ENCODE measurements around the gene PIP5KL1. TPM values are rescaled to one million over a fixed set of nuclear protein-coding genes. Genes with fewer than 3 reads are reported as not detected.
A peak's percentile ranks its signal among the peaks of the same experiment; 100 is the strongest.

PIP5KL1 gene
- total RNA-seq, 6 experiments from 2014 or later: 0.58 to 0.81 (median 0.70) TPM; not detected in 3

- no peak for ATAC-seq
- Histone ChIP-seq H3K27me3 (no peaks in the 10 kb centered on the region), H3K36me3 (peaks cover 6 to 47% (median 25%) of the 10 kb centered on the region in 4 donors), H3K4me3 (no peak overlapping the region), H3K9me3 (no peaks in the 10 kb centered on the region), H3K4me1 (no peaks in the 10 kb centered on the region), H3K27ac (no peak overlapping the region)
- intact Hi-C loops (cut with DNase I): no loop called here
- WGBS (ENCODE audit: insufficient coverage, low coverage, low lambda C conversion rate, missing lambda C conversion rate): no CpG with 5 or more reads among the region's 18 CpGs
- peak in 1 of 3 donors; percentile 53 for DNase-seq
- TF ChIP-seq, protein P1, sequence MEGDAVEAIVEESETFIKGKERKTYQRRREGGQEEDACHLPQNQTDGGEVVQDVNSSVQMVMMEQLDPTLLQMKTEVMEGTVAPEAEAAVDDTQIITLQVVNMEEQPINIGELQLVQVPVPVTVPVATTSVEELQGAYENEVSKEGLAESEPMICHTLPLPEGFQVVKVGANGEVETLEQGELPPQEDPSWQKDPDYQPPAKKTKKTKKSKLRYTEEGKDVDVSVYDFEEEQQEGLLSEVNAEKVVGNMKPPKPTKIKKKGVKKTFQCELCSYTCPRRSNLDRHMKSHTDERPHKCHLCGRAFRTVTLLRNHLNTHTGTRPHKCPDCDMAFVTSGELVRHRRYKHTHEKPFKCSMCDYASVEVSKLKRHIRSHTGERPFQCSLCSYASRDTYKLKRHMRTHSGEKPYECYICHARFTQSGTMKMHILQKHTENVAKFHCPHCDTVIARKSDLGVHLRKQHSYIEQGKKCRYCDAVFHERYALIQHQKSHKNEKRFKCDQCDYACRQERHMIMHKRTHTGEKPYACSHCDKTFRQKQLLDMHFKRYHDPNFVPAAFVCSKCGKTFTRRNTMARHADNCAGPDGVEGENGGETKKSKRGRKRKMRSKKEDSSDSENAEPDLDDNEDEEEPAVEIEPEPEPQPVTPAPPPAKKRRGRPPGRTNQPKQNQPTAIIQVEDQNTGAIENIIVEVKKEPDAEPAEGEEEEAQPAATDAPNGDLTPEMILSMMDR (IDR thresholded peaks at IDR 0.05): no peak
- TF ChIP-seq POLR2A (IDR thresholded peaks at IDR 0.05): no peak
Measured at GRCh38 chr9:127886401-127886972, 44.1 kb downstream of the PIP5KL1 start.

- ATAC-seq (no peak), DNase-seq (no peak)
Measured at GRCh38 chr9:127885508-127886281, 44.9 kb downstream of the PIP5KL1 start.

DNA sequence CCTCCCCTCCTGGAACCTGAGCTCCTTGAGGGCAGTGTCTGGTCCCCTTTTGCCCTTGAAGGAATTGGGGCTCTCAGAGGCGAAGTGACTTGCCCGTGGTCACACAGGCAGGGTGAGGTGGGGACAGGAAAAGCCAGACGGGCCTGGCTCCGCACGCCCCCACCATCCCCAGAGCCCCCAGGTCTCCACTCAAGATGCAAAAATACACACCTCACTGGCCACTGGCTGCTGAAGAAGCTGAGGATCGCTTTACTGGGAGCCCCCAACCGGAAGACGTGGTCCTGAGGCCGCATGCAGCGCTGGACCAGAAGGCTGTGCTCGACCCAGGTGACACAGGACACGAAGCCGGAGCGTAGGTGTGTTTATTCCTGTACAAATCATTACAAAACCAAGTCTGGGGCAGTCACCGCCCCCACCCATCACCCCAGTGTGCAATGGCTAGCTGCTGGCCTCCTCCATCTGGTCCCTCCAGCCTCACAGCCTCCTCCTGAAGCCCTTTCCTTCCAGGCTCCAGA, 45.5 kb downstream of the PIP5KL1 start:
- DNase-seq (no peak), ATAC-seq (peak in 1 of 4 donors; percentile 8)
- H3K9me3 ChIP-seq: no peaks in the 10 kb centered on the region
- H3K27ac ChIP-seq: no peak overlapping the region
- TF ChIP-seq, protein P1 (IDR thresholded peaks at IDR 0.05): no peak
- no peak for TF ChIP-seq POLR2A (IDR thresholded peaks at IDR 0.05)
- H3K27me3 ChIP-seq: no peaks in the 10 kb centered on the region
- 73% methylated on average over 2 of the region's 15 CpGs for WGBS (ENCODE audit: insufficient coverage, low coverage, low lambda C conversion rate, missing lambda C conversion rate)
- H3K4me1 ChIP-seq: no peaks in the 10 kb centered on the region
- H3K4me3 ChIP-seq: no peak overlapping the region
- intact Hi-C loops (cut with DNase I): no loop called here
- peaks cover 6 to 35% (median 19%) of the 10 kb centered on the region in 4 donors for H3K36me3 ChIP-seq

More at GRCh38 chr9:127885508-127886281, 44.9 kb downstream of the PIP5KL1 start:
- intact Hi-C loops (cut with DNase I): no loop called here
- no peaks in the 10 kb centered on the region for H3K27me3 ChIP-seq
- H3K4me3 ChIP-seq: no peak overlapping the region
- 75% methylated on average over 4 of the region's 13 CpGs for WGBS (ENCODE audit: insufficient coverage, low coverage, low lambda C conversion rate, missing lambda C conversion rate)
- no peak overlapping the region for H3K27ac ChIP-seq
- TF ChIP-seq, protein P1 (IDR thresholded peaks at IDR 0.05): no peak
- no peaks in the 10 kb centered on the region for H3K9me3 ChIP-seq
- H3K36me3 ChIP-seq: peaks cover 6 to 41% (median 24%) of the 10 kb centered on the region in 4 donors
- H3K4me1 ChIP-seq: no peaks in the 10 kb centered on the region

GRCh38 chr9:127884427-127884911, 46.1 kb downstream of the PIP5KL1 start:
- ATAC-seq (peak; percentile 35 to 43 (median 38)), DNase-seq (peak in 1 of 3 donors; percentile 62)
- peaks cover 6 to 30% (median 14%) of the 10 kb centered on the region in 4 donors for H3K36me3 ChIP-seq
- no peak overlapping the region for H3K27ac ChIP-seq
- H3K4me3 ChIP-seq: no peak overlapping the region
- H3K9me3 ChIP-seq: no peaks in the 10 kb centered on the region
- H3K27me3 ChIP-seq: no peaks in the 10 kb centered on the region
- intact Hi-C loops (cut with DNase I): no loop called here
- no peak for TF ChIP-seq POLR2A (IDR thresholded peaks at IDR 0.05)
- TF ChIP-seq, protein P1 (IDR thresholded peaks at IDR 0.05): no peak
- 25% methylated on average over 1 of the region's 11 CpGs for WGBS (ENCODE audit: insufficient coverage, low coverage, low lambda C conversion rate, missing lambda C conversion rate)
- H3K4me1 ChIP-seq: no peaks in the 10 kb centered on the region
